NCI-H146 treated with DMSO at 0.1 percent for 48 hours (cell line): ENCODE results near the gene SPATA16.
A peak's percentile ranks its signal among the peaks of the same experiment; 100 is the strongest.

ENCODE experiments used
- DNase-seq: peaks from one replicate; lab custom pipeline; 2025; ENCODE audit not compliant: unreplicated experiment; lab: John Stamatoyannopoulos, UW

The SPATA16 gene

DNA sequence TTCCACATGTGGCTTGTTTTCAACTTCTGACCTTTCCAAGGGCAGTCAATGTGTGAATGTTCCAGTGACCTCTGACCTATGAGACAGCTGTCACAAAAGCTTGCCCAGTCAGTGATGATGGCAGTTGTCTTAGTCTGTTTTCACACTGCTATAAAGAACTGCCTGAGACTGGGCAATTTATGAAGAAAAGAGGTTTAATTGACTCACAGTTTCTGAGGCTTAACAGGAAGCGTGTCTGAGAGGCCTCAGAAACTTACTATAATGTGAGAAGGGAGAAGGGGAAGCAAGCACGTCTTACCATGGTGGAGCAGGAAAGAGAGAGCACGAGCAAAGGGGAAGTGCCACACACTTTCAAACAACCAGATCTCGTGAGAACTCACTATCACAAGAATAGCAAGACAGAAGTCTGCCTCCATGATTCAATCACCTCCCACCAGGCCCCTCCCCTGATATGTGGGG, 294.9 kb downstream of the SPATA16 start:
- DNase-seq: no peak

DNA sequence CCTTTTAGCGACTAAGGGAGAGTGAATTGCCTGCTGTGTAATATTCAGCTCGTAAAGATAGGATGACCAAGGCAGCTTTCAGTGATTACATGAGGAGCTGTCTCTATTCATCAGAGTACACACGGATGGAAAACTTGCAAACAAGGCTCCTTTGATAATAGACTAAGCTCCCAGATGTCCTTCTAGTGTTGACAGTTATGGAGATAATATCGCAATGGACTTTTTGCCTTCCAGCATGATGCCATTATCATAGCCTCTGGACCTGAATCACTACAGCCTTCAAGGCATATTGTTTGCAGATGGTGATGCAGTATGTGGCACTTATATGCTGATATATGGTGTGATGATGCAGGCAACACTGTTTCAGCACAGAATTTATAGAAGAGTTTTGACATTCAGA, 296.6 kb downstream of the SPATA16 start:
- peak; percentile 99 for DNase-seq

DNA sequence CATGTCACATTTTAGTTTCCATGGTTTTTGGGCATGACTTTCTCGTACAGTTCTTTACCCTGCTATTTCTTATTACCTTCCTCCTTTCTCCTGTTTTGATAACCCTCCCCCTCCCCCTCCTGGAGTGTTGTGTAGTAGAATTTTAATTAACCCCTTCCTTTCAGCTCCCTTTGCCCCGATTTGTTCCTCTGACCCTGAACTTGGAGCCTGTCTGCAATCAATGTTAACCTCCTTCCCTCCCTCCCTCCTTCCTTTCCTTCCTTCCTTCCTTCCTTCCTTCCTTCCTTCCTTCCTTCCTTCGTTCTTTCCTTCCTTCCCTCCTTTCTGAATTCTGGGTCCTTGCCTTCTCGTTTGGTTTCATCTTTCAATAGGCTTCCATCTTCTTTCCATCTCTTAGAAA, 300.1 kb downstream of the SPATA16 start:
- DNase-seq: no peak

DNA sequence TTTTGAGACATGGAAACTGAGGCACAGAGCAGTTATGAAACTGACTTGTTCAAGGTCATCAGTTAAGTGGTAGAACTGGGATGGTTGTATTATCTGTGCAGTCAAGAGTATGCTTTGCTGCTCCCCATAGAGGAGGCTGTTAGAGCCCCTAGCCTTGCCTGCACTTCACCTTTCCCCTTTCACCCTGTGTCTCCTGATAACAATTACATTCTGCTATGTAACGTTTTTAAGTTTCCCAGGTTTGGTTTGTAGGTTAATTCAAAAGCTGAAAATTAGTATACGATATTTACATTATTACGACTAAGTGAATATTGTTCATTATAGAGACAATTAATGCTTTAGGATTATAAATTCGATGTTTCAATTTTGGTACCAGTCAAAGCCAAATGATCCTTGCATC, 300.6 kb downstream of the SPATA16 start:
- no peak for DNase-seq

GRCh38 chr3:172839679-172840078, 301.4 kb downstream of the SPATA16 start:
- no peak for DNase-seq
